ENCODE results near the gene PRKX. TPM values are rescaled to one million over a fixed set of nuclear protein-coding genes. Genes with fewer than 3 reads are reported as not detected.
"Not testable (repeated sequence)": the region's sequence is repeated elsewhere in the genome, so short reads cannot be mapped to it uniquely, and the experiment has no call there.

PRKX gene
- total RNA-seq, 6 donors from 2014 or later, result 10.0 to 43.7 (median 19.6) TPM

- 89 to 91% methylated on average over 10 to 12 of the region's 12 CpGs for WGBS, 2 donors
- ATAC-seq (ENCODE audit: low FRiP score in 2 of 2) (no peak), DNase-seq (no peak)
- no peak overlapping the region for H3K27ac ChIP-seq
- H3K4me1 ChIP-seq, result no peaks in the 10 kb centered on the region
- no peak overlapping the region for H3K4me3 ChIP-seq
- no peaks in the 10 kb centered on the region for H3K9me3 ChIP-seq
- H3K36me3 ChIP-seq, result peaks cover 0 to 7% (median 1%) of the 10 kb centered on the region in 4 donors
- H3K27me3 ChIP-seq, result no peaks in the 10 kb centered on the region
- TF ChIP-seq POLR2A (IDR thresholded peaks at IDR 0.05), result no peak
Measured at GRCh38 chrX:3664921-3665320, 48.5 kb downstream of the PRKX start.

- ATAC-seq (ENCODE audit: low FRiP score in 2 of 2), result peak; percentile 63 to 75
- not testable (repeated sequence) for H3K4me3 ChIP-seq, H3K36me3 ChIP-seq, H3K4me1 ChIP-seq, H3K9me3 ChIP-seq, H3K27me3 ChIP-seq, H3K27ac ChIP-seq
- WGBS, 2 donors, result 69 to 76% methylated on average over 8 to 9 of the region's 9 CpGs
- peak in 1 of 2 donors; percentile 37 for DNase-seq
Measured at GRCh38 chrX:3663576-3664250, 49.7 kb downstream of the PRKX start.

- Histone ChIP-seq H3K27me3 (no peaks in the 10 kb centered on the region), H3K4me3 (no peak overlapping the region), H3K36me3 (no peaks in the 10 kb centered on the region), H3K27ac (no peak overlapping the region), H3K9me3 (no peaks in the 10 kb centered on the region), H3K4me1 (no peaks in the 10 kb centered on the region)
- 76 to 81% methylated on average over 10 of the region's 10 CpGs for WGBS, 2 donors
- no peak for ATAC-seq (ENCODE audit: low FRiP score in 2 of 2)
- no peak for TF ChIP-seq CTCF (IDR thresholded peaks at IDR 0.05)
- TF ChIP-seq POLR2A (IDR thresholded peaks at IDR 0.05), result no peak
- no peak for TF ChIP-seq POLR2AphosphoS5 (IDR thresholded peaks at IDR 0.05)
- TF ChIP-seq EP300 (IDR thresholded peaks at IDR 0.05), result no peak
- DNase-seq, result no peak
Measured at GRCh38 chrX:3659761-3660160, 53.7 kb downstream of the PRKX start.

- H3K4me1 ChIP-seq, result no peaks in the 10 kb centered on the region
Measured at GRCh38 chrX:3655181-3655580, 58.3 kb downstream of the PRKX start.

GRCh38 chrX:3653111-3653510, 60.3 kb downstream of the PRKX start:
- WGBS, 2 donors, result 94 to 96% methylated on average over 11 to 13 of the region's 13 CpGs
- no peak for DNase-seq
- TF ChIP-seq EP300 (IDR thresholded peaks at IDR 0.05) (no peak), POLR2A (IDR thresholded peaks at IDR 0.05) (no peak), POLR2AphosphoS5 (IDR thresholded peaks at IDR 0.05) (no peak), CTCF (IDR thresholded peaks at IDR 0.05) (no peak)

More at GRCh38 chrX:3655181-3655580, 58.3 kb downstream of the PRKX start:
- Histone ChIP-seq H3K27me3 (no peaks in the 10 kb centered on the region), H3K4me3 (no peak overlapping the region), H3K36me3 (peaks cover 0 to 14% (median 5%) of the 10 kb centered on the region in 4 donors), H3K9me3 (no peaks in the 10 kb centered on the region), H3K27ac (no peak overlapping the region)
- DNase-seq (peak in 1 of 2 donors; percentile 32), ATAC-seq (ENCODE audit: low FRiP score in 2 of 2) (no peak)
- no peak for TF ChIP-seq POLR2AphosphoS5 (IDR thresholded peaks at IDR 0.05)
- WGBS, 2 donors, result 80 to 96% methylated on average over 1 to 19 of the region's 19 CpGs

GRCh38 chrX:3651277-3651676, 62.2 kb downstream of the PRKX start:
- no peak overlapping the region for H3K27ac ChIP-seq
- DNase-seq (no peak), ATAC-seq (ENCODE audit: low FRiP score in 2 of 2) (no peak)
- WGBS, 2 donors, result 35 to 45% methylated on average over 3 of the region's 3 CpGs
- H3K9me3 ChIP-seq, result no peaks in the 10 kb centered on the region
- TF ChIP-seq POLR2A (IDR thresholded peaks at IDR 0.05) (no peak), POLR2AphosphoS5 (IDR thresholded peaks at IDR 0.05) (no peak), CTCF (IDR thresholded peaks at IDR 0.05) (peak; percentile 13 to 60 (median 28))
- no peaks in the 10 kb centered on the region for H3K4me1 ChIP-seq
- no peak overlapping the region for H3K4me3 ChIP-seq
- H3K36me3 ChIP-seq, result peaks cover 0 to 14% (median 5%) of the 10 kb centered on the region in 4 donors
- no peaks in the 10 kb centered on the region for H3K27me3 ChIP-seq

More at GRCh38 chrX:3653111-3653510, 60.3 kb downstream of the PRKX start:
- Histone ChIP-seq H3K4me1 (no peaks in the 10 kb centered on the region), H3K9me3 (no peaks in the 10 kb centered on the region), H3K36me3 (peaks cover 0 to 14% (median 5%) of the 10 kb centered on the region in 4 donors), H3K4me3 (no peak overlapping the region), H3K27ac (no peak overlapping the region), H3K27me3 (no peaks in the 10 kb centered on the region)
- no peak for ATAC-seq (ENCODE audit: low FRiP score in 2 of 2)

Measured in upper lobe of left lung (tissue), 6 donors.